GM12878 (cell line): ENCODE measurements around the gene SCLY.

Experiments
- EZH2 ChIP-seq: IDR thresholded peaks from 2 replicates; pipeline ENCODE4 v1.6.1; 2012; ENCODE audit warnings: low read depth, mild to moderate bottlenecking, control low read depth, inconsistent platforms, low read length, borderline replicate concordance; ENCODE audit not compliant: control insufficient read depth
- IKZF2 ChIP-seq, 2 experiments: fragments of 450-650 bp; IDR thresholded peaks; 2 replicates each; pipeline ENCODE4 v1.6.1; 2017; ENCODE audit warnings: mild to moderate bottlenecking in 2 of 2, moderate library complexity in 2 of 2
- POLR2AphosphoS5 ChIP-seq: IDR thresholded peaks from 2 replicates; pipeline ENCODE4 v1.6.1; 2011; ENCODE audit warnings: mild to moderate bottlenecking, low read length, inconsistent platforms
- TAF1 ChIP-seq: IDR thresholded peaks from 2 replicates; pipeline ENCODE4 v1.6.1; 2011; ENCODE audit warnings: mild to moderate bottlenecking, low read depth, low read length, borderline replicate concordance
- YY1 ChIP-seq: IDR thresholded peaks from 2 replicates; pipeline ENCODE4 v1.6.1; 2011; ENCODE audit warnings: low read depth, mild to moderate bottlenecking, low read length
- ZBED1 ChIP-seq: IDR thresholded peaks from 2 replicates; pipeline ENCODE4 v1.6.1; 2016; ENCODE audit warnings: borderline replicate concordance

GRCh38 chr2:238075397-238075796 is 14.6 kb downstream of the SCLY start:
- TF ChIP-seq TAF1 = no peak
- TF ChIP-seq IKZF2 (IDR thresholded peaks at IDR 0.05) = no peak
- TF ChIP-seq EZH2 = no peak
- no peak for TF ChIP-seq ZBED1
- TF ChIP-seq POLR2AphosphoS5 = no peak
- TF ChIP-seq YY1 = no peak
